Stomach smooth muscle (tissue), 2 donors: Measurements from ENCODE around the gene CLEC2D.
"Not testable (repeated sequence)": the region's sequence is repeated elsewhere in the genome, so short reads cannot be mapped to it uniquely, and the experiment has no call there.

ENCODE experiments used
- H3K27ac ChIP-seq: one replicate; pipeline ENCODE4 v1.7.0; 2013; ENCODE audit warnings: mild to moderate bottlenecking, low read length, inconsistent platforms
- H3K27me3 ChIP-seq, 2 donors: one replicate each; pipeline ENCODE4 v1.7.0; 2013; ENCODE audit warnings: low read length in 2 of 2; ENCODE audit not compliant: insufficient read depth in 2 of 2, control insufficient read depth in 1 of 2
- H3K36me3 ChIP-seq, 2 donors: one replicate each; pipeline ENCODE4 v1.7.0; 2013; ENCODE audit warnings: low read length in 2 of 2; ENCODE audit not compliant: control insufficient read depth in 2 of 2, insufficient read depth in 2 of 2
- H3K4me1 ChIP-seq: one replicate; pipeline ENCODE4 v1.7.0; 2013; ENCODE audit warnings: low read length; ENCODE audit not compliant: control insufficient read depth, insufficient read depth
- H3K4me3 ChIP-seq, 2 donors: one replicate each; pipeline ENCODE4 v1.7.0; 2013; ENCODE audit warnings: low read length in 2 of 2
- H3K9ac ChIP-seq, 2 donors: one replicate each; pipeline ENCODE4 v1.7.0; 2013; ENCODE audit warnings: low read length in 2 of 2, mild to moderate bottlenecking in 1 of 2
- H3K9me3 ChIP-seq, 2 donors: one replicate each; pipeline ENCODE4 v1.7.0; 2013; ENCODE audit warnings: low read length in 2 of 2; ENCODE audit not compliant: control insufficient read depth in 2 of 2
- donor health status: healthy.
- donor health status: Pancreatic carcinoma.

Gene CLEC2D

GRCh38 chr12:9642606-9643265, 26.8 kb upstream of the CLEC2D start:
- Histone ChIP-seq H3K36me3 (no peaks in the 10 kb centered on the region), H3K27ac (no peak overlapping the region), H3K9ac (no peak overlapping the region), H3K9me3 (no peaks in the 10 kb centered on the region), H3K4me3 (no peak overlapping the region), H3K27me3 (no peaks in the 10 kb centered on the region), H3K4me1 (no peaks in the 10 kb centered on the region)

- Histone ChIP-seq H3K9me3 (no peaks in the 10 kb centered on the region), H3K27me3 (no peaks in the 10 kb centered on the region), H3K9ac (no peak overlapping the region), H3K4me3 (no peak overlapping the region), H3K27ac (no peak overlapping the region), H3K36me3 (no peaks in the 10 kb centered on the region), H3K4me1 (no peaks in the 10 kb centered on the region)
These were observed 26.2 kb upstream of the CLEC2D start for GRCh38 chr12:9643266-9643660.

- H3K27ac ChIP-seq, H3K9me3 ChIP-seq, H3K36me3 ChIP-seq, H3K9ac ChIP-seq, H3K4me1 ChIP-seq, H3K4me3 ChIP-seq, H3K27me3 ChIP-seq: not testable (repeated sequence)
These were observed 24.4 kb upstream of the CLEC2D start for GRCh38 chr12:9644985-9645551.

- peak overlapping the region; percentile 87 to 95 for H3K4me3 ChIP-seq
- no peaks in the 10 kb centered on the region for H3K4me1 ChIP-seq
- H3K27ac ChIP-seq = peak overlapping the region; percentile 49
- H3K9ac ChIP-seq = peak overlapping the region; percentile 83 to 85
- no peaks in the 10 kb centered on the region for H3K27me3 ChIP-seq
- H3K36me3 ChIP-seq = no peaks in the 10 kb centered on the region
- H3K9me3 ChIP-seq = no peaks in the 10 kb centered on the region
These were observed 22.4 kb upstream of the CLEC2D start for GRCh38 chr12:9646794-9647781.

DNA sequence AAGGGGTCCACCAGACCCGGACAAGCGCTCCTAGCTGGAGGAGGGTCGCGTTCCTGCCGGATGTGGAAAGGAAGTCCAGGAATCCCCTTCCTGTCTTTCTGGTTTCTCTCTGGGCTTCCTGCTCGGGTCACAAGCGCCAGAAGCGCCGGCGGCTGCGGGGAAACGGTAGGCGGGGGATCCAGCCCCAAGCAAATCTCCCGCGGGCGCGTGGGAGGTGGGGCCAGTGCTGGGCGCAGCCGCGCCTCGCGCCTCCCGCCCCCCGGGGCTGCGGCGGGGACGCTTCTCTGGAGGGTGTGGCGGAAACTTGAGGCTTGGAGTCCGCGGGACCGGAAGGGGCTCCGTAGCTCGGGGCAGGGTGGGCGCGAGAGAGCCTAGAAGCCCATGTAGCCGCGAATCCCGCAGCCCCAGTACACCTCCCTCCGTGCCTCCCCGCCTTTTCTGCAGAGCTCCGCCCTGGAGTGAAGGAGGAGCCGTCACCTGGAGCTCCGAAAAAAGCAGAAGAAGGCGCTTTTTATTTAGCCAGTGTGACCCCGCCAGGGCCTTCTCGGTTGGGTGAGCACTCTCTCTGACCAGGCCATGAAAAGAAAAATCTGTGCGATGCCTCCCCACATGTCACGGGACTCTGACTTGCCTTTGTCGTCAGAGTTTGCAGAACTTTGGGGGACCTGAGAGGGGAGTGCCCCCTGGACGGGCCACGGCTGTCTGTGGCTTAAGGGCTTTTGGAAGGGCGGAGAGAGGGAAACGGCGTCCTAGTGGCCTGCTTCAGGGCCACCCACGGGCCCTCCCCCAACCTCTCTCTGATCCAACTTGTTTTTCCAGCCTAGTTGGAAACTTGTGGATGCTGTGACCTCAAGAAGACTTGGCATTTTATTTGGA, 21.4 kb upstream of the CLEC2D start:
- peak overlapping the region; percentile 83 to 85 for H3K9ac ChIP-seq
- H3K27me3 ChIP-seq = no peaks in the 10 kb centered on the region
- no peaks in the 10 kb centered on the region for H3K4me1 ChIP-seq
- peak overlapping the region; percentile 87 to 95 for H3K4me3 ChIP-seq
- H3K36me3 ChIP-seq = no peaks in the 10 kb centered on the region
- no peaks in the 10 kb centered on the region for H3K9me3 ChIP-seq
- peak overlapping the region; percentile 49 for H3K27ac ChIP-seq

DNA sequence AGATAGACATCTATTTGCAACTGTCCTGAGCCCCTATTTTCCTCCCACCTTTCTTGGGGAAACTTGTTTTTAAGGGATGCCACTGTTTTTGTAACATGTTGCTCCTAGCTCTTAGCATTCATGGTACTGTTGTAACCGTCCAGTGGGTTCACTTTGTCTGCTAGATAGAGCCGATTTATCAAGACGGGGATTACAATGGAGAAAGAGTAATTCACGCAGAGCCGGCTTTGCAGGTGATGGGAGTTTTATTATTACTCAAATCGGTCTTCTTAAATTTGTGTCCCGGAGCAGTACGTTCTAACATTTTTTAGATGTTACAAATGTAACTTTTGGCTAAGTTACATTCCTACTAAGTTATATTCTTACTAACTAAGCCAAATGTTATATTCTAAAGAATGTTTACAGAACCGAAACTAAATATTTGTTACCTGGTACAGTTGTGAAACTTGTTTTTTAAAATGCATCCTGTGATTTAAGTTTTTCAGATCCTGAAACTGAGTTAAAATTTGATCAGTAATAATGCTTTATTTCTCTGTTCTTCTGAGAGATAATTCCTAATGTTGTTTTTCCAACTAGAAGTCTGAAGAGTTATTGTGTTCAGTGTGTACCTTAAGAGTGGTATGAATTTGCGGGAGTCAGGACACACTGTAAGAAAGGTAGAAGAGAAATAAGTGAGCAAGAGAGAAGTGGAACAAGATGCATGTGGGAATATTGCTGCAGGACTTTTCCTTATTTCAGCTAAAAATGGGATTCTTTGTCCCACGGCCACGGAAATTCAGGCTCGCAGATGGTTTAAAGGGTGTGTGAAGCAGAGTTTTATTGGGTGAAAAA, 20.6 kb upstream of the CLEC2D start:
- H3K27me3 ChIP-seq = no peaks in the 10 kb centered on the region
- H3K9me3 ChIP-seq = no peaks in the 10 kb centered on the region
- peak overlapping the region; percentile 49 for H3K27ac ChIP-seq
- no peaks in the 10 kb centered on the region for H3K4me1 ChIP-seq
- peak overlapping the region; percentile 87 to 95 for H3K4me3 ChIP-seq
- peaks cover 0 to under 1% of the 10 kb centered on the region in 2 donors for H3K36me3 ChIP-seq
- H3K9ac ChIP-seq = peak overlapping the region; percentile 83 to 85

- Histone ChIP-seq H3K27ac (no peak overlapping the region), H3K27me3 (no peaks in the 10 kb centered on the region), H3K9me3 (no peaks in the 10 kb centered on the region), H3K4me3 (peak overlapping the region; percentile 87 to 95), H3K9ac (peak overlapping the region; percentile 30 to 83), H3K4me1 (no peaks in the 10 kb centered on the region), H3K36me3 (peaks cover 0 to 7% of the 10 kb centered on the region in 2 donors)
These were observed 20.0 kb upstream of the CLEC2D start for GRCh38 chr12:9649532-9649940.

DNA sequence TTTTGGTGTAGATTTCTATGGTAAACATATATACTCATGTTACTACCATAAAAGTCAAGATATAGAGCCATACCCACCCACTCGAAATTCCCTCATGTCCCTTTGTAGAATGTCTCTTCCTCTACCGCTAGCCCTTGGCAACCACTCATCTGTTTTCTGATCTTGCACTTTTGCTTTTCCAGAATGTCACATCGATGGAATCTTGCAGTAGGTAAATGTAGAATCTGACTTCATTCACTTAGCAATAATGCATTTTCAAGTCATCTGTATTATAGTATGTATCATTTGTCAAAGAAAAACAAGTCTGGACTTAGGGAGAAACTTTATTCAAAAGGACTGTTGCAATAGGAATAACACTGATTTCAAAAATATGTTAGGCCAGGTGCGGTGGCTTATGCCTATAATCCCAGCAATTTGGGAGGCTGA, 19.3 kb upstream of the CLEC2D start:
- Histone ChIP-seq H3K9ac (peak overlapping the region in 1 of 2 donors; percentile 83), H3K36me3 (peaks cover 0 to 7% of the 10 kb centered on the region in 2 donors), H3K9me3 (no peaks in the 10 kb centered on the region), H3K4me3 (peak overlapping the region in 1 of 2 donors; percentile 35), H3K4me1 (no peaks in the 10 kb centered on the region), H3K27me3 (no peaks in the 10 kb centered on the region), H3K27ac (no peak overlapping the region)

DNA sequence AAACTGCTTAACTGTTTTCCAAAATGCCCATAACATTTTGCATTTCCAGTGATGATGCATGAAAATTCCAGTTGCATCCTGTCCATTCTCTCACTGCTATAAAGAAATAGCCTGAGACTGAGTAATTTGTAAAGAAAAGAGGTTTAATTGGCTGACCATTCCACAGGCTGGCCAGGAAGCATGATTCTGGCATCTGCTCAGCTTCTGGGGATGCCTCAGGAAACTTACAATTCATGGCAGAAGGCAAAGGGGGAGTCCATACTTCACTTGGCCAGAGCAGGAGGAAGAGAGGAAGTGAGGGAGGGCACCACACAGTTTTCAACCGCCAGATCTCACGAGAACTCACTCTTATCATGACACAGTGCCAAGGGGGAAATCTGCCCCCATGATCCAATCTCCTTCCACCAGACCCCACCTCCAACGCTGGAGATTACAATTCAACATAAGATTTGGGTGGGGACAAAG, 18.2 kb upstream of the CLEC2D start:
- no peaks in the 10 kb centered on the region for H3K4me1 ChIP-seq
- H3K9ac ChIP-seq = no peak overlapping the region
- no peak overlapping the region for H3K27ac ChIP-seq
- H3K36me3 ChIP-seq = peaks cover 0 to 10% of the 10 kb centered on the region in 2 donors
- H3K4me3 ChIP-seq = peak overlapping the region in 1 of 2 donors; percentile 32
- H3K27me3 ChIP-seq = no peaks in the 10 kb centered on the region
- no peaks in the 10 kb centered on the region for H3K9me3 ChIP-seq
